Kasumi-1 (cell line): ENCODE results near the gene B3GALT5.

ENCODE experiments used
- DNase-seq, 2 experiments: peaks; one replicate each; lab custom pipeline; 2025; lab: John Stamatoyannopoulos, UW

B3GALT5 gene

DNA sequence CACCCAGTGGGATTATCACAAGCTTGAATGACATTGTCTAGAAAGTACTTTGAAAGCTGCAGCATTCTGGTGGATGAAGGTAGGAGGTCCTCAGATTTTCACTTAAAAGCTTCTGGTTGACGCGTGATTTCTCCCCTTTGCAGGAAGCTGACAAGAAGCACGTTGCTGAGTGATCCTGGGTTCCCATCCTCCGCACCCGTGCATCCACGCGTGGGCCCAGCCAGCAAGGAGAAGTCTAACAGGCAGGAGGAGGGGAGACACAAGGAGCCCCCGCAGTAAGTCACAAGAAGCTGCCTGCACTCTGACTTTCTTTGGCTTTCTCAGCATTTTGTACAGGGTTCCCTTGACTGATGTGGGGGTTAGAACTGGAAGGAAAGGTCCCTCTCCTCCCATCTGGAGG, 7.8 kb upstream of the B3GALT5 start:
- DNase-seq: no peak

DNA sequence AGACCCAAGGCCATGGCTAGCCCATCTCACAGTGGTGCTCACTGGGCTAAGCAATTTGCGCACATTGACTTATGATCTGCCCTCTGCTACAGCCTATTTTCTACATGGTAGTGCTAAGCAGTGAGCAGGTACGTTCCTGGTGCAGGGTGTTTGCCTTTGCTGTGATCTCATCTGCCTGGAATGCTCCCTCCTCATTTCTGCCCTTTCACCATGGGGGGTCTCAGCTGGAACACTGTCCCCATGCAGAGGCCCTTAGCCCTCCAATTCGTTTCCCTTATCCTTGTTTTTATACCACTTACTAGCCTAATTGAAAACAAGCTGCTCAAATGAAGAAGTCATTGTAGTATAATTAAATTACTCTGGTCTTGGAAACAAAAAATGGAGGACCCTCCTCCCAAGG, 2.0 kb upstream of the B3GALT5 start:
- DNase-seq: no peak

DNA sequence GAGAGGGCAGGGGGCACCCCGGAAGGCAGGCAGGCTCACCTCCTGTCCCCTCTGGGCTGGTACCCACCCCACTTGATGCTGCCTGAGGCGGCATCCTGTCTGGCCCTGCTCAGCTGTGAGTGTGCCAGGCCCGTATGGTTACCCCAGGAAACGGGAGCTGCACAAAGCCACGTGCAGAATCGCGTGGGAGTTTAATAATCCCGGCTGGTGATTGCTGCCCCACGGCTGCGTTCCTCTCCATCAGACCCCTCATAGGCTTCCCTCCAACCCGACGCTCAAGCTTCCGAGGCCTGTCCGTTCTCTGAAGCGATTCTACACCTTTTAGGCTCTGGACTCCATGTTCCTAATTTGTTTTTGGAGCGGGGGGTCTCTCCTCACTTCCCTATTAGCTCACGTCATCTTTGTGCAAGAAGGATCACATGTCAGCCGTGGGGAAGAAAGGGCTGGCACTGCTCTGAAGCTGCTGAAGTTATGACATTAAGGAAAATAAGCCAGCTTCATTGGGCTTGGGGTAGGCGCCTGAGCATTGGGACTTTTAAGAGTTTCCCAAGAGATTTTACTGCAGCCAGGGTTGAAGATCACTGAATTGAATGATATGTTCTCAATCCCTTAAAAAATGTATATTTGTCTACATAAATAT, 1.1 kb upstream of the B3GALT5 start:
- no peak for DNase-seq

DNA sequence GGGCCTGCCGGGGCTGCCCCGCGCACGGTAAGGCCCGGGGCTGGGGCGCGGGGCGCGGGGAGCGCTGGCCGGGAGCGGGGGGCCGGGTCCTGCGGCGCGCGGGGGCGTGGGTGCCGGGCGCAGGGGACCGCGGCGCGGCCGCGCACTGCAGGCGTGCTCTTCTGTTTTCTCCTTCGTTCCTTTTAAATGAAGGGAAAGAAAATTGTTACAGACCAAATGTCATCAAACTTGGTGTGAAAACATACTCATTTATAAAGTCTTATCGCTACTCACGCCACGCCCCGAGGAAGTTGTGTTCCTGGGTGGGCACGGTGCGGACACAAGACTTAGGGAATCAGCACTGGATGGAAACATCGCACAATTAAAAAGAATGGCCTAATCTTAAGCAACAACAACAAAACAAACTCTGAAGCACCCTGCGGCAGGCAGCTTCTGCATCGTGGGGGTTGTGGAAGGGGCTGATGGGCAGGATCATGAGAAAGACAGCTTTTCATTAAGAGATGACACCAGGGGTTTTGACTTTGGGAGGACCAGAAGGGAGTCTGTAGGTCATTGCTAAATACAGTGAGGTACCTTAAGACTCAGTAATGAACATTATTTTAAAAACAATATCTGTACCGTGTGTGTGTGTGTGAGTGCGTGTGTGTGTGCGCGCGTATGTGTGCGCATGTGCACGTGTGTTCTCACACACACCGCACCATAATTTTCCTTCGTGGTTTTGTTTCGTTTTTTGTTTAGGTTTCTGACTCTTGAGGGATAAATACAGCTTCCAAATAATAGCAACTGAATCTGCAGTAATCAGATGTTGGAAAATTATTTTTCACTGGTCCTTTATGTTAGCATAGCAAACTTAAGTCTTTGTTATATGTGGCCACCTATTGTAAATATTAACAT, 548 bp downstream of the B3GALT5 start:
- DNase-seq: no peak

DNA sequence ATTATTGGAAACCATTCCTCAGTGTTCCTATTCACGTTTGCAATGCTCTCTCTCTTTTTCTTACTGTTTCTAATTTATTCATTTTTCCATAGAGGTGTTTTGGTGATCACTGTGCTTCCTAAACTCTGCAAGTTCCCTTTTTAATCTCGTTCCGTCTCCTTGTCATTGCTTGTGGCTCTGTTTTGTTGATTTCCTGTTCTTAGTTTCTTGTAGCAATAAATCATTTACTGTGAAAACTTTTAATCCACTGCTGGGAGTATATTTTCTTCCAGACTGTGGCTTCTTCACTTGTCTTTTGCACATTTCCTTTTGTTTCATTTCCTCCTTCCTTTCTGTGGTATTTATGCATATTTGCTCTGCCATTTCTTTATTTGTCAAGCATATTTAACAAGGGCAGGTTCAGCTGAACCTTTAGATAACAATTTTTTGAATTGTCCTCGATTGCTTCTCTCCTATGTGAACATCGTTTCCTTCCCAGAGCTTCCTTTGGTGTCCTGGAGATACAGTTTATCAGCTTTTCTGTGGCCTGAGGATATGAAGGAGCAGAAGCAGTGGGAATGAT, 3.6 kb downstream of the B3GALT5 start:
- no peak for DNase-seq

DNA sequence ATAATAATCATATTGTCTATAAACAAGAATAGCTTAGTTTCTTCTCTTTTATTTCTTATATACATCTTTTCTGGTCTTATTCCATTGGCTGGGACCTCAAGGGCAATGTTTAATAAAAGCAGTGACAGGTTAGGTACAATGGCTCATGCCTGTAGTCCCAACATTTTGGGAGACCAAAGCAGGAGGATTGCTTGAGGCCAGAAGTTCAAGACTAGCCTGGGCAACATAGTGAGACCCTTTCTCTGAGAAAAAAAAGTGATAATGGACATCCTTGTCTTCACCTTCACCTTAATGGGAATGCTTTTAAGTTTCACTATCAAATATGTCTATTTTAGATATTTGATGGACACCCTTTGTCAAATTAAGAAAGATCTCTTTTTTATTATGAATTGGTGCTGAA, 8.1 kb downstream of the B3GALT5 start:
- DNase-seq: no peak

DNA sequence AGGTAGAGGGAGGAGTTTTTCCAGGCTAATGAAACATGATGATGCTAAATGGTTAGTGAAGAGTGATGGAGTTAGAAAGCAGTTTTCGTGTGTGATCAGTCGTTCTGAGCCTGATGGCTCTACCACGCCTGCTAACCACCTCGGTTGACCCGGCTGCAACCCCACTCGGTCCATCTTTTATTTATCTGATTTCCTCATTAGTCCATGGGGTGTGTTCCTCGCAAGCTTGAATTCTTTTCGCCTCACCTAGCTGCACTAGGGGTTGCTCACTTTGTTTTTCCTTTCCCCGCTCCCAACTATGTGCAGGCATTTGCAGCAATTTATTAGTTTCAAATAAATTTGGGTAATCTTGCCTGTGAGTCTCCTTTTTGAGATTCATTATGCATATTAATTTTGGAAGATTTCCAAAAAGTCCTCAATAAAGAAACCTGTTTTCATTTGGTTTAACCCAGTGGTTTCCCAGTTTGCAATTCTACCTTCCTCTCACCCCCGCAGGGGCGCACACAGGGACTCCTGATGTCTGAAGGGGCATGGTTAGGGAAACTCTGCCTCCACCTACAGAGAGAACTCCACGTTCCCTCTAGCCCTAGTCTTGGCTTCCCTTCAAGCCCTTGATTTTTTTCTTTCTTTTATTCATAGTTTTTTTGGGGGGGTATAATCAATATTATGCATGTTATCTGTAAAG, 12.6 kb downstream of the B3GALT5 start:
- no peak for DNase-seq

DNA sequence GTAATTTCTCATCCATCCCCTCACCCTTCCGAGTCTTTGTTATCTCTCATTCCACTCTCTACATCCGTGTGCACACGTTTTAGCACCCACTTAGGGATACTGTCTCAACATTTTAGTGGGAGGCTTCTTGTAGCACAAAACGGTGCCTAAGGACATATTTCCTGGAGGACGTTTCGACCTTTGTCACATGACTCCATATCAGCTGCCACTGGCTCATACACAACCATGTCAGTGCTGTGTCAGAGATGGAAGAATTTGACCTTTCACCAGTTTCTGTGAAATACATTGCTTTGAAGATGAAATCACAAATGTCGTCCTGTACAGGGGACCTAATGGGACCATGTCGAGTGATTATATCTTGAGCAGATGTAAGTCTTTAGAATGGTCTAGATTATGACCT, 15.6 kb downstream of the B3GALT5 start:
- no peak for DNase-seq

DNA sequence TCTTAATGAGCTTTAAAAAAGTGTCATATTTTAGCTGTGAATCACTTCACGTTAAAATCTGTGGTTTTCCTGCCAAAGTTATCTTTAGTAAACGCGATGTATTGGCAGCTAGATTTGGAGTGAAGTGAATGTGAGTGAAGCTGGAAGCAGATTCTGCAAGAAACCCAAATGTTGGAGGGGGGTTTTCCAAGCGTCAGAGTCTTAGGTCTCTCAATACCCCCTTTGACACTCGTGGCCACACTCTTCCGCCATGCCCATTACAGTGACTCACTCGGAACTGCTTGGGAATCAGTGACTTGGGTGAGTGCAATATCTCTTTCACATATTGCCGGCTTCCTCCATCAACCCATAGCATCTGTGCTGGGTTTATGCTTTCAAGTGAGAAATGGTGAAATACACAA, 17.5 kb downstream of the B3GALT5 start:
- no peak for DNase-seq

DNA sequence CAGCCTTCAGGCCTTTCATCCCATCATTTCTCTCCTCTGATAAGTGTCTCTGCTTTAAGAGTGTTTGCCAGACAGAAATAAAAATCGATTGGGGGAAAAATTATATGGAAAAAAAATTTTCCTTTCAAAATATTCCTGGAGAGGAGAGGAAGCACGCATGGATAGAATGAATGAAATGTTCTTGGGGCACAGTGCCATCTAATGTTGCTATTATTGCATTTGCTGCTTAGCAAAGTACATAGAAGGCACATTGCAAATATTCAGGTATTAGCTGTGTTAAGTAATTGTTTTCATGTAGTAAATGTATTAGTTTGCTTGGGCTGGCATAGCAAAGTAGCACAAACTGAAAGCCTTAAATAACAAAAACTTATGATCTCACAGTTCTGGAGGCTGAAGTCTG, 18.1 kb downstream of the B3GALT5 start:
- no peak for DNase-seq

DNA sequence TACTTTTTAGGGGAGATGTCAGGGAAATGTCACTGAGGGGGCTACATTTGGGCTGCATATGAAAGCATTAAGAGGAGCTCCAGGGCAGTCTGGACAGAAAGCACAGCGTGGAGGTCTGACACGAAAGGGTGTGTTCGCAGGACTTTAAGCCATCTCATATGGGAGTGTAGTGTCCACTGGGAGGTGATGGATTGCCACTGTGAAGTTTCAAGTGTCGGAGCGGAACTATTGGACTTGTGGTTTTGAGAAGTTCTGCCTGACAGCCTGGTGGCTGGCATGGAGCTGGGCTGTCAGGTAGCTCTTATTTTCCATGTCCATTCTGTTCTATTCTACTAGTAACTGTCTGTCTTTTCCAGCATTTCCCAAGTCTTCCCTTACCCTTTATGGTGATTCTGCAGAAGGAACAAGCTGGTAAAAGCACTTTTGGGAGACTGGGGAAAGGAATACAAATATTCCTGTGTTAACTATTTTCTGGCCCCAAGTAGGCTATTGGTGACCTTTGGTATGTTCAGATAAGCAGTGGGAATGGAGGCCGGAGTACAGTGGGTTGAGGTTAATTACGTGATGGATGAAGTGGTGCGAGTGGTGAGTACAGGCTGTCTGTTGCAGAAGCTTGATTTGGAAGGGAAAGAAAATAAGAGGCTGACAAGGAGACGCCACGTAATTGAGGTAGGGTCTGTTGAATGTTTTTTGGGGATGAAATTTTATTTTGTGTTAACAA, 19.3 kb downstream of the B3GALT5 start:
- DNase-seq: no peak

DNA sequence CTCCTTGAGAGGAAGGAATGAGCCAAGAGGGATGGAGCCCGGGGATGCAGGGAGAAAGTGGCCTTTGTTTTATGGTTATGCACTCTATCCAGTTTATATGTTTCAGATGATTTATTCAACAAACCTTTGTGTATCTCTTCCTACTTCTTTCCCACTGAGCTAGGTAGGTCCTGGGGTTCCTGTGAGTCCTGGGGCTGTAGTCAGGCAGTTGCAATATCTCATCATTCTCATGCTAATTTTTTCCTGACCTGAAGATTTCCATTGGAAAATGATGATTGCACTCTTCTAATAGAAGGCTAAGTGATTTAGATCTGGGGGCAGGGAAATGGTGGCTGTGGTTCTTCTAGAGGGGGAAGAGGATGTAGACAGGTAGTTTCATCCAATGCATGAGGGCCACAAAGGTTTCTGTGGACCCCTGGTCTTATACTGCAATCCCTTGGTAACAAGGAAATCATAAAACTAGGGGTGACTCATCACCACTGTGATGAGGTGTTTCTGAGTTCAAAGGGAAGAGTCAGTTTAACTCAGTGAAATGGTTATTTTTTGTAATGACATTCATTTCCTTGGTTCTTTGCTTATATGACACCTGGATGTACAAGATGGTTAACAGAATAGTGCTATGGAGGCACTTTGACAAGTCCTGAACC, 20.2 kb downstream of the B3GALT5 start:
- no peak for DNase-seq

DNA sequence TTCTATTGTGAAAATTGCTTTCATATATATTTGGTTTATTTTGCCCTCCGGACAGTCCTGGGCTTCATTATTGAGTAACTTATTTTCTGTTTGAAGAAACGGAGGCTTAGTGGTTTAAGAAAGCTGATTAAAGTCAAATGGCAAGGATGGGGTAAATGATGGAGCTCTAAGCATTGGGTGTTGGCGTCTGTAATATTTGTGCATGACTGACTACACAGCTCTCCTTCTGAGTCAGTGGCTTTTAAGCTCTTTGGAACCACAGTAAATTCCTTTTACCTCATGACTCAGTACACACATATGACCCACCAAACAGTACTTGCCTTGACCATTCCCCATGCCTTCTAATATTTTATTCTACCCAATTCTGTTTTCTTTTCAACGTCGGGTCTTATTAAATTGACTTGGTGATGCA, 21.0 kb downstream of the B3GALT5 start:
- DNase-seq: no peak

DNA sequence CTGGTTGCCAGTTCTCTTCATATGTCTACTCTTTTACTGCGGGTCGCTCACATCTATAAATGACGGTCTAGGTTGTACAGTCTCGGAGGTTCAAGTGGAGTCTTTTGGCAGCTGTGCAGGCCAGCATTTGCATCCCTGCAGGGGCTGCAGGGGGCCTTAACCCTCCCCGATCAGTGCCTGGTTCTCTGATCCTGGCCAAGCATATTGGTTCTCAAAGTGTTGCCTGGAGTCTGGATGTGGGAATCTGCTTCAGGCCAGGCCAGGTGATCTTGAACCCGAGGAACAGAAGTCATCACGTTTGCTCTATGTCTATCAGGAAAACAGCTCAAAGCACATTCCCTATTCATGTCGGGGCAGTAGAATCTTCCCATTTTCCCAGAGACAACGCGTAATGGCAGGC, 21.8 kb downstream of the B3GALT5 start:
- no peak for DNase-seq

DNA sequence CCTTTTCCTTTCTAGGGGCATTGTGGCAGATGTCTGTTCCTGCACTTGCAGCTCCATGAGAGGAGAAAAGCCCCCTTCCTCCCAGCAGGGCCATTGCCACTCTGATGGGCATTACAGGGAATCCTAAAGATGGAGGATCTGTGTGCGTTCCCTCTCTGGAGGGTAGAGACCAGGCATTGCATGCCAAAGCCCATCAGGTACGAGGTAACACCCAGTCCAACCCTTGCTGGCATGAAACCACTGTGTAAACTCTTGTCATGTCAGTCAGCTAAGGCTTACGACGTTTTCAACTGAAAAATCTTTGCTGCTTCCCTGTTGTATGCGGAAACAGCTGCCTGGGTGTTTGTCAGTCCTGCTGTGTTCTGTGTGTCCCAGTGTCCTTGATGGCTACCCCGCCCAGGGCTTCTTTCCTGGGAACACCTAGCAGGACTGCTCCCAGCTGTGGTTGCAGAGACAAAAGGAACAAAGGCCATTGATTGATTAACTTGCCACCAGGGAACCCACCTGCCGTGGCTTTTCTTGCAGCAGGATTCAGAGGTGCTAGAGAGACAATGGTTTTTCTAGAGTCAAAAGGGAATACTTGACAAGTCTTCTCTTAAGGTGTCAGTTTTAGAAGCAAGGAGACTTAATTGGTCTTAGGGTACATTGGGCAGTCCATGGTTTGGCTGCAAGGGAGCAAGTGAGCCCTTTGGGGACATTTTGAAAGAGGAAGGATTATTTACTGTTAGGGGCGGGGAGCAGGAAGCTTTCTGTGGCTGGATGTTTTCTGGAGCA, 24.6 kb downstream of the B3GALT5 start:
- DNase-seq: no peak

DNA sequence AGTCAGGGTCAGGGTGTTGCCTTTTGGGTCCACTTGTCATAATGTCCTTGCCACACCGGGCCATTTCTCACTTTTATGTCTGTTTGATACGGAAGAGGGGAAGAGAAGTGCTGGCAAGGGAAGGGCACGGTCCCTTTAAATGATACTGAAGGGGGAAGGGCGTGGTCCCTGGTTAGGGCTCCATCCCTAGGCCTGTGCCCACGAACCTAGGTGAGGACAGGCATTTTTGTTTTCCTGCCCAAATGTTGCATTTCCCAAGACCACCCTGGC, 25.2 kb downstream of the B3GALT5 start:
- DNase-seq: no peak

DNA sequence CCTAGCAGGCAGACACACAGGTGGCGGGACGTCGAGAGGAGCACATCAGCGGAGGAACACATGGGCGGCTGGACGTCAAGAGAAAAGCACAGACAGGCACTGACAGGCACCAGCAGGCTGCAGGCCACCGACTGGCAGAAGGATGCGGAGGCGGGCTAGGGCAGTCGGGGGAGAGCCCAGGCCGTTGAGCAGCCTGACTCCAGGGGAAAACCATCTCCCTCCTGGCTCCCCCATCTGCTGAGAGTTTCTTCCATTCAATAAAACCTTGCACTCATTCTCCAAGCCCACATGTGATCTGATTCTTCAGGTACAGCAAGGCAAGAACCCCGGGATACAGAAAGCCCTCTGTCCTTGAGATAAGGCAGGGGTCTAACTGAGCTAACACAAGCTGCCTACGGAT, 25.5 kb downstream of the B3GALT5 start:
- no peak for DNase-seq

DNA sequence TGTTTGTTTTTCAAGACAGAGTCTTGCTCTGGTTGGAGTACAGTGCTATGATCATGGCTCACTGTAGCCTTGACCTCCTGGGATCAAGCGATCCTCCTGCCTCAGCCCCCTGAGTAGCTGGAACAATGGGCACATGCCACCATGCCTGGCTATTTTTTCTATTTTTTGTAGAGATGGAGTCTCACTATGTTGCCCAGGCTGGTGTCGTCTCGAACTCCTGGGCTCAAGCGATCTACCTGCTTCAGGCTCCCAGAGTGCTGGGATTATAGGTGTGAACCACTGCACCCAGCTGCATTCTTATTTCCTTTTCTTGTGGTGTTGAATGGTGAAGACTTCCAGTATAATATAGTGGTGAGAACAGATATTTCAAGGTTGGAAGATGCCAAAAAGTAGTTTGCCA, 28.0 kb downstream of the B3GALT5 start:
- no peak for DNase-seq

DNA sequence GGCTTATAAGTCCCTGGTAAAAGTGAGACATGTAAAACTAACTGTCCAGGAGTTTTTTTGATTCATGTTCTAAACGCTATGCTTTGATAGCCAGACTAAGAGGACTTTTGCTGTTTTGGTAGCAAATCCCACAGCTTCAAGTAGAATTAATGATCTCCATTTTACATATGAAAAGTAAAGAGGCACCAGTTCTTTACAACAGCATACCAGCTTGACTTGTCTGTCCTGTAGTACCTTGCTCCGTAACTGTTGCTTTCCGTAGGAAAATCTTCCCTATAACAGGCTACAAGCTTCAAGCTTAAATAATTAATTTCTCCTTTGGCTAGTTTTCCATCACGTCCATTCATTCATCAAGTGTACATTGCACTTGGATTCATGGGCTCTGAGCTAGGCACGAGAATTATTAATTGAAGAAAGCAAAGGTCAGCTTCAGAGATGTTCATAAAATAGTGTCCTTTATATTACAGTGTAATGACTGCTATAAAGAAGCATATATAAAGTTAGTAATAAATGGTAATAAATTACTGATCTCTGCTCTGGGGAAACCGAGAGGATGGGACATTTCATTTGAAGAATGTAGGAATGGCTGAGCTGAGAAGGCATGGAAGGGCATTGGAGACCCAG, 29.2 kb downstream of the B3GALT5 start:
- DNase-seq: no peak

DNA sequence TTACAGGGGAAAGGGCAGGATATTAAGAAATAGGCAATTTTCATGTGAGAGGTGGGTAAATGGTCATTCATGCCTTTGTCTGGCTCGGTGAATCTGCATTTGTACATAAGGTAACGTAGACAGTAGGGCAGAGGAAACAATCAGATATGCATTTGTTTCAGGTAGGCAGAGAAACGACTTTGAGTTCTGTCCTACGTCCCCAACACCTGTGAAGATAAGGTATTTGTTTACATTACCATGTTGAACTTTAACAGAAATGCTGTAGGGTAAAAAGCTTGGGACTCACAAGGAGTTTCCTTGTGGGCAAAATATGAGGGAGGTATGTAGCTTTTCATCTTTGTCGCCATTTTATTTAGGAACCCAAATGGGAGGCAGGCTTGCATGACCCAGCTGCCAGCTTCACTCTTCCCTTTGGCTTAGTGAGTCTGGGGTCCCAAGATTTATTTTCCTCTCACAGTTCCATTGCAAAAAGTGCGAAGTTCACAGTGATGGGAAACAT, 31.4 kb downstream of the B3GALT5 start:
- no peak for DNase-seq
